SH-SY5Y (cell line): Measurements from ENCODE around the gene SEPTIN2.

ENCODE experiments used
- GATA2 ChIP-seq: IDR thresholded peaks from 2 replicates; pipeline ENCODE4 v1.6.1; 2011; ENCODE audit warnings: mild to moderate bottlenecking, low read depth, low read length
- GATA3 ChIP-seq: IDR thresholded peaks from 2 replicates; pipeline ENCODE4 v1.6.1; 2011; ENCODE audit warnings: low read depth, mild to moderate bottlenecking, low read length, moderate library complexity

GRCh38 chr2:241324775-241325174, 9.1 kb downstream of the SEPTIN2 start:
- TF ChIP-seq GATA3 (no peak), GATA2 (no peak)
